Hepatocyte (in vitro differentiated cells): ENCODE results near the gene STK4.

Experiments used
- CTCF ChIP-seq: fragments of 200-600 bp; sonication (generic); IDR thresholded peaks from 2 replicates; pipeline ENCODE4 v1.5.1; 2016; ENCODE audit warnings: antibody characterized with exemption, mild to moderate bottlenecking; ENCODE audit not compliant: poor library complexity
- EZH2phosphoT487 ChIP-seq: fragments of 200-600 bp; sonication (generic); IDR thresholded peaks from one replicate; pipeline ENCODE4 v1.6.1; 2018; ENCODE audit warnings: antibody characterized with exemption, mild to moderate bottlenecking, low read depth, moderate library complexity; ENCODE audit not compliant: unreplicated experiment, severe bottlenecking

GRCh38 chr20:45012682-45013302 is 46.5 kb downstream of the STK4 start:
- TF ChIP-seq CTCF (no peak), EZH2phosphoT487 (no peak)
